ENCODE data around the gene LENG9.
A peak's percentile ranks its signal among the peaks of the same experiment; 100 is the strongest.
"Not testable (repeated sequence)": the region's sequence is repeated elsewhere in the genome, so short reads cannot be mapped to it uniquely, and the experiment has no call there.

LENG9 gene

GRCh38 chr19:54463531-54464043 is at the start of gene LENG9:
LENG9 (minus strand) TSS chr19:54463778; CDS start chr19:54463526, 252 bp downstream.
- peak; percentile 96 for DNase-seq

- DNase-seq, result not testable (repeated sequence)
Observed at GRCh38 chr19:54509200-54509940, 45.8 kb upstream of the LENG9 start.

GRCh38 chr19:54508487-54508886 is 44.9 kb upstream of the LENG9 start:
- DNase-seq, result not testable (repeated sequence)

GRCh38 chr19:54507824-54508223 is 44.2 kb upstream of the LENG9 start:
- DNase-seq, result no peak

GRCh38 chr19:54507038-54507717 is 43.6 kb upstream of the LENG9 start:
- not testable (repeated sequence) for DNase-seq

GRCh38 chr19:54506079-54506478 is 42.5 kb upstream of the LENG9 start:
- no peak for DNase-seq

- not testable (repeated sequence) for DNase-seq
Observed at GRCh38 chr19:54505542-54505941, 42.0 kb upstream of the LENG9 start.

- DNase-seq, result no peak
Observed at GRCh38 chr19:54502518-54503048, 39.0 kb upstream of the LENG9 start, which contains the start of gene LAIR2. LAIR2 (plus strand) TSS chr19:54502831; CDS start chr19:54502919, 88 bp downstream.

GRCh38 chr19:54498451-54498772 is 34.8 kb upstream of the LENG9 start:
- DNase-seq, result not testable (repeated sequence)

GRCh38 chr19:54497747-54498450 is 34.3 kb upstream of the LENG9 start:
- not testable (repeated sequence) for DNase-seq

- not testable (repeated sequence) for DNase-seq
Observed at GRCh38 chr19:54495284-54495683, 31.7 kb upstream of the LENG9 start.

- DNase-seq, result no peak
Observed at GRCh38 chr19:54493967-54494585, 30.5 kb upstream of the LENG9 start.

GRCh38 chr19:54493056-54493455 is 29.5 kb upstream of the LENG9 start:
- not testable (repeated sequence) for DNase-seq

GRCh38 chr19:54492568-54492967 is 29.0 kb upstream of the LENG9 start:
- no peak for DNase-seq

- DNase-seq, result no peak
Observed at GRCh38 chr19:54489766-54490165, 26.2 kb upstream of the LENG9 start.

GRCh38 chr19:54489341-54489740 is 25.8 kb upstream of the LENG9 start:
- DNase-seq, result no peak

- DNase-seq, result no peak
Observed at GRCh38 chr19:54485851-54486250, 22.3 kb upstream of the LENG9 start.

- DNase-seq, result no peak
Observed at GRCh38 chr19:54484451-54484850, 20.9 kb upstream of the LENG9 start.

GRCh38 chr19:54482889-54483288 is 19.3 kb upstream of the LENG9 start:
- DNase-seq, result no peak

- peak; percentile 40 to 47 for DNase-seq
Observed at GRCh38 chr19:54481326-54481930, 17.9 kb upstream of the LENG9 start.

GRCh38 chr19:54480051-54480450 is 16.5 kb upstream of the LENG9 start:
- no peak for DNase-seq

- peak; percentile 70 for DNase-seq
Observed at GRCh38 chr19:54478677-54479266, 15.2 kb upstream of the LENG9 start.

Data from SHP77 (cell line).